ENCODE results near the gene SLC23A2. TPM values are rescaled to one million over a fixed set of nuclear protein-coding genes. Genes with fewer than 3 reads are reported as not detected.

The SLC23A2 gene
- total and polyA plus RNA-seq, 8 donors, result 4.3 to 12.9 (median 8.8) TPM

DNA sequence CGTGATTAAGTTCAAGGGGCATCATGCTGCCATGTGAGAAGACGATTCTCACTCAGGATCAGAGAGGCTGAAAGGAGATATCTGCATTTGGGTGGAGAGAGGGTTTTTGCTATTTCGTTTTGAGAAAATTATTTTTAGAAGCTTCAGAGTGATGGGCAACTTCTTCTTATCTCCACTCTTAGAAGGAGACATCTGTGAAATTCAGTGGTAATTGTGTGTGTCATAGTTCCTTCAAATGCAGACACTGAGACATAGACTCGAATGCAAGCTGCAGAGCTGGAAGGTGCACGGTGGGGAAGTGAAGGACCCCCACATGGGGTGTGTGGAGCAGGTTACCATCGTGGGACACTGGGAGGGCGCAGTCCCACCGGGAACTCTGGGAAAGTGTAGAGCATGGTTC, 162.8 kb downstream of the SLC23A2 start:
- Histone ChIP-seq H3K27me3 (no peaks in the 10 kb centered on the region), H3K9me3 (no peaks in the 10 kb centered on the region), H3K4me1 (no peaks in the 10 kb centered on the region), H3K36me3 (no peaks in the 10 kb centered on the region), H3K4me3 (no peak overlapping the region), H3K27ac (no peak overlapping the region)
- intact Hi-C loops (cut with DNase I), result no loop called here
- TF ChIP-seq, protein P1, sequence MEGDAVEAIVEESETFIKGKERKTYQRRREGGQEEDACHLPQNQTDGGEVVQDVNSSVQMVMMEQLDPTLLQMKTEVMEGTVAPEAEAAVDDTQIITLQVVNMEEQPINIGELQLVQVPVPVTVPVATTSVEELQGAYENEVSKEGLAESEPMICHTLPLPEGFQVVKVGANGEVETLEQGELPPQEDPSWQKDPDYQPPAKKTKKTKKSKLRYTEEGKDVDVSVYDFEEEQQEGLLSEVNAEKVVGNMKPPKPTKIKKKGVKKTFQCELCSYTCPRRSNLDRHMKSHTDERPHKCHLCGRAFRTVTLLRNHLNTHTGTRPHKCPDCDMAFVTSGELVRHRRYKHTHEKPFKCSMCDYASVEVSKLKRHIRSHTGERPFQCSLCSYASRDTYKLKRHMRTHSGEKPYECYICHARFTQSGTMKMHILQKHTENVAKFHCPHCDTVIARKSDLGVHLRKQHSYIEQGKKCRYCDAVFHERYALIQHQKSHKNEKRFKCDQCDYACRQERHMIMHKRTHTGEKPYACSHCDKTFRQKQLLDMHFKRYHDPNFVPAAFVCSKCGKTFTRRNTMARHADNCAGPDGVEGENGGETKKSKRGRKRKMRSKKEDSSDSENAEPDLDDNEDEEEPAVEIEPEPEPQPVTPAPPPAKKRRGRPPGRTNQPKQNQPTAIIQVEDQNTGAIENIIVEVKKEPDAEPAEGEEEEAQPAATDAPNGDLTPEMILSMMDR (IDR thresholded peaks at IDR 0.05), result no peak
- 42 to 47% methylated on average over 8 of the region's 8 CpGs for WGBS, 2 donors
- FAIRE-seq, result no peak
- no peak for ATAC-seq
- DNase-seq, result no peak

DNA sequence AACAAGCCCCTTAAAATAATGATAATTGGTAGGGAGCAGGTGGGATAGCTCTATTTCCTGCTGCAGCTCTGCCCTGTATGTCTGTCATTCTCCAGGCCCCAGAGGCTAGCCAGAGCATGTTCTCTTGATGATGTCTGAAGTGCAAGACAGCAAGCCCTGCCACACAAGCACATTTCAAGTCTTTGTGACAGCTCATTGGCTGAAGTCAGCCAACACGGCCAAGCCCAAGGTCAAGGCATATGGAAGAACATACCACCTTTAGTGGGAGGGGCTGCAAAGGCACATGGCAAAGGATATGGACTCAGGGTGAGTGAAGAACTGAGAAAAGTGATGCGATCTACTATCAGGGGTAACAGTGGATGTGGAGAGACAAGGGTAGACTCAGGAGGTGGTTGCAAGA, 163.6 kb downstream of the SLC23A2 start:
- ATAC-seq, result no peak
- Histone ChIP-seq H3K27me3 (no peaks in the 10 kb centered on the region), H3K27ac (no peak overlapping the region), H3K4me3 (no peak overlapping the region), H3K36me3 (no peaks in the 10 kb centered on the region), H3K4me1 (no peaks in the 10 kb centered on the region), H3K9me3 (no peaks in the 10 kb centered on the region)
- WGBS, 2 donors, result 54 to 55% methylated on average over 2 of the region's 2 CpGs
- DNase-seq, result no peak
- intact Hi-C loops (cut with DNase I), result no loop called here
- FAIRE-seq, result no peak
- TF ChIP-seq, protein P1 (IDR thresholded peaks at IDR 0.05), result no peak

DNA sequence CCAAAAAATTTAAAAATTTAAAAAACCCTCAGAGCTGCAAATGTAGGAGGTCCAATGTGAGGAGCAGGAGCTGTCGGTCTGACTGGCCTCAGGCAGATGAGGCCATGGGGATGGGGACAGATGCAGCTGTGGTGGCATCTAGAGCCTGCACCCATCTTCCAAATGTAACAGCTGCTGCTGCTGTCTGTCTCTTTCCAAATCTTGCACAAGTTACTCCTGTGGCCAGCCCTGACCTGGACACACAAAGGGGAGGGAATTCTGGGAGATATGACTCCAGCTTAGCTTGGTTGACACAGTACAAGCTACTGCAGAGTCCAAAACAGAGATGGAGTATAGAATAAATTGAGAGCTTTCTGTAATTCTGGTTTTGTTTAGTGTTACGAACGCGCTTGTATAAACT, 164.4 kb downstream of the SLC23A2 start:
- ATAC-seq (peak in 2 of 4 donors; percentile 27 to 32), FAIRE-seq (no peak), DNase-seq (no peak)
- H3K27ac ChIP-seq, result no peak overlapping the region
- no peaks in the 10 kb centered on the region for H3K4me1 ChIP-seq
- no peaks in the 10 kb centered on the region for H3K36me3 ChIP-seq
- intact Hi-C loops (cut with DNase I), result no loop called here
- no peak overlapping the region for H3K4me3 ChIP-seq
- H3K9me3 ChIP-seq, result no peaks in the 10 kb centered on the region
- 56 to 62% methylated on average over 4 of the region's 4 CpGs for WGBS, 2 donors
- H3K27me3 ChIP-seq, result no peaks in the 10 kb centered on the region
- TF ChIP-seq, protein P1 (IDR thresholded peaks at IDR 0.05), result no peak

DNA sequence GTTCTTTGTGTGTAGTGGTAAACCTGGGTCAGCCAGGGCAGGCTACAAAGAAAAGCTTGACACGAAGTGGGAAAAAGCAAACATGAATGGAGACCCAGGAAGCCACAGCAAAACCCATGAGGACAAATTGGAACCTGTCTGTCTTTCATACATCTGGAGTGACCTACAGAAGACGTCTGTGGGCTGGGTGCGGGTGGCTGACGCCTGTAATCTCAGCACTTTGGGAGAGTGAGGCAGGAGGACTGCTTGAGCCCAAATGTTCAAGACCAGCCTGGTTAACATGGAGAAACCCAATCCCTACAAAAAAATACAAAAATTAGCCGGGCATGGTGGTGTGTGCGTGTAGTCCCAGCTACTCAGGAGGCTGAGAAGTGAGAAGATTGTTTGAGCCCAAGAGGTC, 164.8 kb downstream of the SLC23A2 start:
- TF ChIP-seq, protein P1 (IDR thresholded peaks at IDR 0.05), result no peak
- H3K27ac ChIP-seq, result no peak overlapping the region
- 68 to 76% methylated on average over 6 of the region's 6 CpGs for WGBS, 2 donors
- H3K27me3 ChIP-seq, result no peaks in the 10 kb centered on the region
- no peaks in the 10 kb centered on the region for H3K36me3 ChIP-seq
- no peak for DNase-seq
- H3K4me1 ChIP-seq, result no peaks in the 10 kb centered on the region
- no peaks in the 10 kb centered on the region for H3K9me3 ChIP-seq
- H3K4me3 ChIP-seq, result no peak overlapping the region
- intact Hi-C loops (cut with DNase I), result no loop called here
- no peak for ATAC-seq
- no peak for FAIRE-seq

DNA sequence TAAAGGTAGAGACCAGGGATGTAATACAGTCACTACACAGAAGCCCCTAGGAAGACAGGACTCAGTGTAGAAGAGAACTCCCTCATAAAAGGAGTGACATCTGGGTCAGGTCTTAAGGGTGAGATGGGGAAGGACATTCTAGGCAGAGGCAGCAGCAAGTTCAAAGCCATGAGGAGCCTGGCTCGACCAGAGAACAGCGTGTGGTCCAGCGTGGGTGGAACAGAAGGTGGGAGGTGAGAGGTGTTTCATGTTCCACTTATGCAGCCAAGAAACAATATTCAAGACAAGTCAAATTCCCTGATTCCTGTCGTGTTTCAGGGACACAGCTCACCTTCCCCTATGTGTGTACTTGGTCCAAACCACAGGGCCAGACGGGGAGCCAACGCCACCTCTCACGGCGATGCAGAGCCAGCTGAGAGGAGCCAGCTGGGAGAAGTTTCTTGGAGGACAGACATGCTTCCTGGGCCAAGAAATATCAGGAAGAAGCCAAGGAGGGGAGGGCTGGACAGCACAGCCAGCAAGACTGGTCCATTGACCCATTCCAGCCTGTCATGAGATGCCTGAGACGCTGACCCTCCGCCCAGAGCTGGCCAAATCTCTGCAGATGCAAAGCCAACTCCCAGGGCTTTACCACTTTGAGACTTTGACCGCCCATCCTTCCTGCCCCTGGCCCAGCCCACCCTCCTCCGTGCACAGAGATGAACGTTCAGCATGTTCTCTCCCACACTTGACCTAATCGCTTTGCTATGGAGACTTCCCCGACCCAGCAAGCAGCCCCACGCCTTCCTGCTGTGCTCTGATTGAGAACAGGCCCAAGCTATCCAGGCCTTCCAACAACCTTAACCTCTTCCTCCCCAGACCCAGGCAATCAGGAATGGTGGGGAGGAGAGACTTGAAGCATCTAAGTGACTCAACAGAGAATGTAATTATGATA, 165.8 kb downstream of the SLC23A2 start:
- no peak overlapping the region for H3K27ac ChIP-seq
- 51% methylated on average over 16 of the region's 16 CpGs for WGBS, 2 donors
- intact Hi-C loops (cut with DNase I), result no loop called here
- FAIRE-seq, result no peak
- H3K36me3 ChIP-seq, result no peaks in the 10 kb centered on the region
- TF ChIP-seq, protein P1 (IDR thresholded peaks at IDR 0.05), result no peak
- DNase-seq, result no peak
- no peaks in the 10 kb centered on the region for H3K27me3 ChIP-seq
- H3K9me3 ChIP-seq, result no peaks in the 10 kb centered on the region
- ATAC-seq, result peak in 3 of 4 donors; percentile 54 to 74 (median 60)
- no peak overlapping the region for H3K4me3 ChIP-seq
- H3K4me1 ChIP-seq, result no peaks in the 10 kb centered on the region
